ENCODE measurements around the gene PRIMA1. TPM values are rescaled to one million over a fixed set of nuclear protein-coding genes. Genes with fewer than 3 reads are reported as not detected.

Gene PRIMA1
- total and polyA plus RNA-seq, 2 experiments from 2014 or later: 2.1 to 3.5 TPM

DNA sequence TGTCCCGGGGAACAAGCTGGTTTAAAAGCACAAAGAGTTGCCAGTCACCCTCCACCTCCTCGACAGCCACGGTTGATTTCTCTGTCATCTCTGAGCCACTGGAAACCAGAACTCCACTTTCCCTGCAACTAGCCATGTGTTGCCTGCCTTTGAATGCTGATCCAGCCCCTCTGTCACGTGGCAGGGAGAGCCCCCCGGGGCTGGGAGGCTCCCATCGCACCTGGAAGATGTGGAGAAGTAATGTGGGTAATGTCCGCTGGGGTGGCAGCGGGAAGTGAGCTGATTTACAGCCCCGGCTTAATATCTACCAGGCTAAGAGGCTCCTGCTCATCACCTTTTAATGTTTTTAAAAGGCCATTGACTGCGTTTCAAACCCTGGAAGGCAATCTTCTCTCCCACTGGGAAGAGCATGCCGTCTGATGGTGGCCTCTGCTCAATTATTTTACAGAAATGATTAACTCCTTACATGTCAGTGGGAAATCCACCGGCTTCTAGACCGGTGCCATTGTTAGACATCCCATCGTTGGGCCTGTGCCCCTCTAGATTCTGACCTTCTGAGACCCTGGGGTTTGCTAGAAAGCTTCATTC lies 7.4 kb downstream of the PRIMA1 start:
- ATAC-seq (no peak), DNase-seq (ENCODE audit: low spot score) (no peak)
- H3K4me3 ChIP-seq: no peak overlapping the region
- H3K79me2 ChIP-seq (replicated peaks; ENCODE audit: insufficient read depth): no peaks in the 10 kb centered on the region
- H3K27me3 ChIP-seq (ENCODE audit: insufficient read depth): no peaks in the 10 kb centered on the region
- peaks cover 10% of the 10 kb centered on the region for H3K4me1 Mint-ChIP-seq
- H3K27ac Mint-ChIP-seq: no peak overlapping the region
- H3K4me1 ChIP-seq (ENCODE audit: insufficient read depth): no peaks in the 10 kb centered on the region
- H3K27me3 Mint-ChIP-seq (ENCODE audit: insufficient read depth, low read depth, poor library complexity): peaks cover 9% of the 10 kb centered on the region
- no peak overlapping the region for H3K4me2 ChIP-seq
- H4K20me1 ChIP-seq (replicated peaks; ENCODE audit: insufficient read depth): no peaks in the 10 kb centered on the region
- no peaks in the 10 kb centered on the region for H3K36me3 ChIP-seq (ENCODE audit: insufficient read depth)
- no peaks in the 10 kb centered on the region for H3F3A ChIP-seq (replicated peaks; ENCODE audit: low read depth)
- H3K27ac ChIP-seq (ENCODE audit: low read depth): no peak overlapping the region
- no peak overlapping the region for H3K4me3 Mint-ChIP-seq
- H3K9me3 Mint-ChIP-seq: no peaks in the 10 kb centered on the region
- no peak overlapping the region for H2AFZ ChIP-seq
- TF ChIP-seq JUNB (IDR thresholded peaks at IDR 0.05; ENCODE audit: unreplicated experiment): no peak
- no peak for TF ChIP-seq CTCF (conservative IDR thresholded peaks at IDR 0.05; ENCODE audit: low read depth in 2 of 2)
- TF ChIP-seq ZNF331 (CRISPR knock-in tag; IDR thresholded peaks at IDR 0.05; ENCODE audit: low read depth): no peak
- TF ChIP-seq POLR2AphosphoS5 (IDR thresholded peaks at IDR 0.05; ENCODE audit: low read depth): no peak
- no peak for TF ChIP-seq ZNF114 (CRISPR knock-in tag; IDR thresholded peaks at IDR 0.05)
- TF ChIP-seq EZH2phosphoT487 (IDR thresholded peaks at IDR 0.05; ENCODE audit: unreplicated experiment): no peak
- TF ChIP-seq REST (IDR thresholded peaks at IDR 0.05; ENCODE audit: unreplicated experiment): no peak
- no peak for TF ChIP-seq CREB1 (CRISPR knock-in tag; IDR thresholded peaks at IDR 0.05; ENCODE audit: low read depth)
- TF ChIP-seq STAT1 (IDR thresholded peaks at IDR 0.05; ENCODE audit: unreplicated experiment): no peak
- TF ChIP-seq EZH2 (IDR thresholded peaks at IDR 0.05; ENCODE audit: low read depth, unreplicated experiment): no peak
- no peak for TF ChIP-seq NANOG (IDR thresholded peaks at IDR 0.05; ENCODE audit: borderline replicate concordance)
- TF ChIP-seq, protein P1, sequence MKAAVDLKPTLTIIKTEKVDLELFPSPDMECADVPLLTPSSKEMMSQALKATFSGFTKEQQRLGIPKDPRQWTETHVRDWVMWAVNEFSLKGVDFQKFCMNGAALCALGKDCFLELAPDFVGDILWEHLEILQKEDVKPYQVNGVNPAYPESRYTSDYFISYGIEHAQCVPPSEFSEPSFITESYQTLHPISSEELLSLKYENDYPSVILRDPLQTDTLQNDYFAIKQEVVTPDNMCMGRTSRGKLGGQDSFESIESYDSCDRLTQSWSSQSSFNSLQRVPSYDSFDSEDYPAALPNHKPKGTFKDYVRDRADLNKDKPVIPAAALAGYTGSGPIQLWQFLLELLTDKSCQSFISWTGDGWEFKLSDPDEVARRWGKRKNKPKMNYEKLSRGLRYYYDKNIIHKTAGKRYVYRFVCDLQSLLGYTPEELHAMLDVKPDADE (IDR thresholded peaks at IDR 0.05): no peak
- no peak for TF ChIP-seq ZNF462 (CRISPR knock-in tag; IDR thresholded peaks at IDR 0.05)
- H3K9me2 ChIP-seq (ENCODE audit: insufficient read depth): no peaks in the 10 kb centered on the region
- H3K36me3 Mint-ChIP-seq (ENCODE audit: low read depth): no peaks in the 10 kb centered on the region

Measured in GM23338 (cell line).